Neural crest cell (in vitro differentiated cells): ENCODE measurements around the gene AKAP6. TPM values are rescaled to one million over a fixed set of nuclear protein-coding genes. Genes with fewer than 3 reads are reported as not detected.
"Not testable (repeated sequence)": the region's sequence is repeated elsewhere in the genome, so short reads cannot be mapped to it uniquely, and the experiment has no call there.

Source experiments
- DNase-seq: peaks from one replicate; pipeline ENCODE4 v3.0.0; 2021; ENCODE audit warnings: low read depth, mixed read lengths, low spot score
- H3K27ac Mint-ChIP-seq: one replicate; pipeline ENCODE4 v1.8.0; 2021; ENCODE audit warnings: mild to moderate bottlenecking, mixed read lengths; ENCODE audit not compliant: unreplicated experiment
- H3K27me3 Mint-ChIP-seq: 2 replicates; pipeline ENCODE4 v1.8.0; 2021; ENCODE audit warnings: low read depth, mild to moderate bottlenecking, mixed read lengths
- H3K36me3 Mint-ChIP-seq: 2 replicates; pipeline ENCODE4 v1.8.0; 2021; ENCODE audit warnings: low read depth, mild to moderate bottlenecking, mixed read lengths
- H3K4me1 Mint-ChIP-seq: 2 replicates; pipeline ENCODE4 v1.8.0; 2021; ENCODE audit warnings: mixed read lengths
- H3K4me3 Mint-ChIP-seq: one replicate; pipeline ENCODE4 v1.8.0; 2021; ENCODE audit warnings: mild to moderate bottlenecking, mixed read lengths
- H3K9me3 Mint-ChIP-seq: 2 replicates; pipeline ENCODE4 v1.8.0; 2021; ENCODE audit warnings: mixed read lengths
- total RNA-seq: library from RNA; stranded (reverse); gene quantifications from 2 replicates; pipeline ENCODE4 v1.2.1, GENCODE V29; 2021
- TF ChIP-seq, protein P1 (sequence below): fragments of 200-600 bp; sonication (generic); conservative IDR thresholded peaks from 2 replicates; pipeline ENCODE4 v1.5.0; 2021; ENCODE audit warnings: antibody characterized with exemption, mild to moderate bottlenecking

AKAP6 gene
- total RNA-seq, 1 donor from 2014 or later: 9.4 TPM

- Mint-ChIP-seq H3K27ac (no peak overlapping the region), H3K36me3 (no peaks in the 10 kb centered on the region), H3K4me3 (no peak overlapping the region), H3K4me1 (no peaks in the 10 kb centered on the region), H3K27me3 (no peaks in the 10 kb centered on the region), H3K9me3 (no peaks in the 10 kb centered on the region)
- TF ChIP-seq, protein P1, sequence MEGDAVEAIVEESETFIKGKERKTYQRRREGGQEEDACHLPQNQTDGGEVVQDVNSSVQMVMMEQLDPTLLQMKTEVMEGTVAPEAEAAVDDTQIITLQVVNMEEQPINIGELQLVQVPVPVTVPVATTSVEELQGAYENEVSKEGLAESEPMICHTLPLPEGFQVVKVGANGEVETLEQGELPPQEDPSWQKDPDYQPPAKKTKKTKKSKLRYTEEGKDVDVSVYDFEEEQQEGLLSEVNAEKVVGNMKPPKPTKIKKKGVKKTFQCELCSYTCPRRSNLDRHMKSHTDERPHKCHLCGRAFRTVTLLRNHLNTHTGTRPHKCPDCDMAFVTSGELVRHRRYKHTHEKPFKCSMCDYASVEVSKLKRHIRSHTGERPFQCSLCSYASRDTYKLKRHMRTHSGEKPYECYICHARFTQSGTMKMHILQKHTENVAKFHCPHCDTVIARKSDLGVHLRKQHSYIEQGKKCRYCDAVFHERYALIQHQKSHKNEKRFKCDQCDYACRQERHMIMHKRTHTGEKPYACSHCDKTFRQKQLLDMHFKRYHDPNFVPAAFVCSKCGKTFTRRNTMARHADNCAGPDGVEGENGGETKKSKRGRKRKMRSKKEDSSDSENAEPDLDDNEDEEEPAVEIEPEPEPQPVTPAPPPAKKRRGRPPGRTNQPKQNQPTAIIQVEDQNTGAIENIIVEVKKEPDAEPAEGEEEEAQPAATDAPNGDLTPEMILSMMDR: no peak
- no peak for DNase-seq
Measured at GRCh38 chr14:32453857-32454810, 125.0 kb downstream of the AKAP6 start.

DNA sequence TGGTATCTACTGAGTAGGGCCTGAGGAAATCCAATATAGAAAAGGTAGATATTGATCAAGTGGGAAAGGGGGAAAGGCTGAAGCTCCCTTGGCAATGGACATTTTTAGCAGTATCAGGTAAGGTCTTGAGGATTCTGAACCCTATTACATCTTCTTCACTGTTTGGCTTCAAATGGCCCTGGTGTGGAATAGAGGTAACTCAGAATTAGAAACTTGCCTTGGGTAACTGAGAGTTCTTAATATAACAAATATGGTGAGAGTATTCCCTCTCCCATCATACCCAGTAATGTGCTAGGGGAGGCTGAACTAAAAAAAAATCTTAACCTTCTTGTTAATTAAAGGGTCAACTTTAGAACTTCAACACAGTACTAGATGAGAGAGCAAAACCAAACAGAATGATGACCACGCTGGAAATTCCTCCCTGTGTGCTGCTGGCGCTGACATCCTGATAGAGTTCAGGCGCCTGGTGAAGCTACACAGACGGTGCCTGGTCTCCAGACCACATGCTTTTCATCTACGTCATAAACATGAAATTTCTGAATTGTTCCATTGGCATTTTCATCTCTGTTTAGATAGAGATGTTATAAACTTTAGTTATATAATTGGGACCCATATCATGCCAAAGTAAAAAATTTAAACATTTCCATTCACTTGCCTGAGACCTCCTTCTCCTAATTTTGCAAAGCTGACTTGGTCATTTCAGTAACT is 128.3 kb downstream of the AKAP6 start:
- H3K4me3 Mint-ChIP-seq: no peak overlapping the region
- H3K9me3 Mint-ChIP-seq: peaks cover 2% of the 10 kb centered on the region
- H3K4me1 Mint-ChIP-seq: no peaks in the 10 kb centered on the region
- H3K27ac Mint-ChIP-seq: no peak overlapping the region
- H3K27me3 Mint-ChIP-seq: no peaks in the 10 kb centered on the region
- TF ChIP-seq, protein P1: no peak
- H3K36me3 Mint-ChIP-seq: peaks cover 5% of the 10 kb centered on the region
- DNase-seq: no peak

- no peak overlapping the region for H3K4me3 Mint-ChIP-seq
- H3K9me3 Mint-ChIP-seq: peaks cover 15% of the 10 kb centered on the region
- no peak overlapping the region for H3K27ac Mint-ChIP-seq
- TF ChIP-seq, protein P1: no peak
- DNase-seq: no peak
- no peaks in the 10 kb centered on the region for H3K4me1 Mint-ChIP-seq
- peaks cover 19% of the 10 kb centered on the region for H3K36me3 Mint-ChIP-seq
- H3K27me3 Mint-ChIP-seq: no peaks in the 10 kb centered on the region
Measured at GRCh38 chr14:32458720-32459119, 129.6 kb downstream of the AKAP6 start.

- no peaks in the 10 kb centered on the region for H3K4me1 Mint-ChIP-seq
- TF ChIP-seq, protein P1: no peak
- H3K27me3 Mint-ChIP-seq: no peaks in the 10 kb centered on the region
- no peak overlapping the region for H3K4me3 Mint-ChIP-seq
- peaks cover 20% of the 10 kb centered on the region for H3K36me3 Mint-ChIP-seq
- DNase-seq: no peak
- no peak overlapping the region for H3K27ac Mint-ChIP-seq
- peaks cover 20% of the 10 kb centered on the region for H3K9me3 Mint-ChIP-seq
Measured at GRCh38 chr14:32460267-32460666, 131.2 kb downstream of the AKAP6 start.

DNA sequence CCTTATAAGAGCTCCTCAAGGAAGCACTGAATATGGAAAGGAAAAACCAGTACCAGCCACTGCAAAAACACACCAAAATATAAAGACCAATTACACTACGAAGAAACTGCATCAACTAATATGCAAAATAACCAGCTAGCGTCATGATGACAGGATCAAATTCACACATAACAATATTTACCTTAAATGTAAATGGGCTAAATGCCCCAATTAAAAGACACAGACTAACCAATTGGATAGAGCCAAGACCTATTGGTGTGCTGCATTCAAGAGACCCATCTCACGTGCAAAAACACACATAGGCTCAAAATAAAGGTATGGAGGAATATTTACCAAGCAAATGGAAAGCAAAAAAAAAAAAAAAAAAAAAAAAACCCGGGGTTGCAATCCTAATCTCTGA is 133.5 kb downstream of the AKAP6 start:
- peaks cover 25% of the 10 kb centered on the region for H3K9me3 Mint-ChIP-seq
- H3K4me1 Mint-ChIP-seq, H3K4me3 Mint-ChIP-seq, DNase-seq, H3K27me3 Mint-ChIP-seq, H3K27ac Mint-ChIP-seq: not testable (repeated sequence)
- peaks cover 22% of the 10 kb centered on the region for H3K36me3 Mint-ChIP-seq
